HG03378 (cell line): ENCODE results near the gene TSC22D2.

Source experiments
- ATAC-seq: cut with Tn5 transposase; IDR thresholded peaks from one replicate; pipeline ENCODE4 v1.9.1; 2021; ENCODE audit warnings: mild to moderate bottlenecking, moderate library complexity; ENCODE audit not compliant: unreplicated experiment

Gene TSC22D2

DNA sequence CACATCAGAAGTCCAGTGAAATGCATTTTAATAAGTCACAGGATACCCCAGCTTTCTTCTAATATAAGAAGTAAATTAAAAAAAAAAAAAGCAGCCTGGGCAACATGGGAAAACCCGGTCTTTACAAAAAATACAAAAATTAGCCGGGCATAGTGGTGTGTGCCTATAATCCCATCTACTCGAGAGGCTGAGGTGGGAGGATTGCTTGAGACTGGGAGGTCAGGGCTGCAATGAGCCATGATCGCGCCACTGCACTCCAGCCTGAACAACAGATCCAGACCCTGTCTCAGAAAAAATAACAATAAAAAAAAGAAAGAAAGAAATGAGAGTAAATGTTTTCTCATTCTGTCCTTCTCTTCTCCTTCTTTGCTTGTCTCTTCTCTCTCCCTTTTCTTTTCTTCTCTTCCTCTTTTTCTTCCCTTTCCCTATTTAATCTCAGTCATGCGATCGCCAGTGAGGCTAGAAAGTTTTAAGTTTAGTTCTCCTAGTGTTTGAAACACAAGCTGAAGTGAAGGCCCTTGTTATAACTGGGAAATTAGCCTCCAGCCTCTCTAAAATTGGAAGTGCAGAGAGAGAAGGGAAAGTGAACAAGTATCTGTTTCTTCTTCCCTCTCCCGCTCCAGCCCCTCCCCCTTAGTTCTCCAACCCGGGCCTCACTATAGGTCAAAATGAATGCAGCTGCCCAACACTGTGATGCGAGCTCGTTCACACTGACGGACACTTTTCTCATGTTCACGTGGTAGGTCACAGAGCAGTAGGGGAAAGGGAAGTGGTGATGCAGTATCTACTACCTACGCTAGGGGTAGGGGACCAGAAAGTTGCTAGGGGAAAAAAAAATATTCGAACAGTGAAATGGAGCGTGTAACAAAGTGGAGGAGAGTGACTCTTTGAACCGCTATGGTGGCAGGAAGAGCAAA lies 23.5 kb upstream of the TSC22D2 start:
- peak; percentile 99 for ATAC-seq

DNA sequence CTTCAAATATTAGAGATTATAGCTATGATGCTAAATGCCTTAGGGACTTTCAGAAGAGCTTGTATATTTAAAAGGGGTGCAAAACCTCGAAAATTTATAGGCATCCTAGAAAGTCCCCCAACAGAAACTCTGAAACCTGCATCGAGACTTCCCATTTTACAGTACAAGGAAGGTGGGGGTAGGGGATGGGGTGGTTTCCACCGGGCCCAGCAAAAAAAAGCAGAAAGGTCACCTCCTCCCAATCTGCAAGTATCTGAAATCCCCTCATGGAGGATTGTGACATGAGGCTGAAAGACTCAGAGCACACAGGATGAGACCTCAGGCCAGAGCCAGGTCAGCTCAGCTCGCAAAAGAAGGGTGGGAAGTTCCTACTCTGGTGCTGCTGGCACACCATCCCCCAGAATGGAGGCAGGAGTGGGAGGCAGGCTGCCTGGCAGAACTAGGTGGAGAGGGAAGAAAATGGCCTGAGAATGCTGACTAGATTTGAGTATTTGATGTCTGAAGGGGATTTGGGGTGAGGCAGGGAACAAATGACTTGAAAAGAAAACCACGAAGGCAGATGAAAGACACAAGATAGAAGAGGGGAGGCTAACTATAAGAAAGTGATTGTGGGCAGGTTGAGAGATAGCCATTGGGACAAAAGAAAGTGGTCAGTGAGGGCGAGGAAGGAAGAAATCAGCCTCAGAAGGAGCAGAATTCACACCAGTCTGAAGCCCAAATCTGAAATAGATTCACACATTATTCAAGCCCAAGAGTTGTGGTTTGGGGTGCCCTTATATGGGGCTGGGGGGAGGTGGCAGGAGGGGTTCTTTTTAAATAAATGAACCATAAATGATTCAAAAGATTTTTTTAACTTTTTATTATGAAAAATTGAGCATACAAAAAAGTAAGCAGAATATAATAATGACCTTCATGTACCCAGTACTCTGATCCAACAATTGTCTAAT lies 22.5 kb upstream of the TSC22D2 start:
- ATAC-seq, result peak; percentile 32

DNA sequence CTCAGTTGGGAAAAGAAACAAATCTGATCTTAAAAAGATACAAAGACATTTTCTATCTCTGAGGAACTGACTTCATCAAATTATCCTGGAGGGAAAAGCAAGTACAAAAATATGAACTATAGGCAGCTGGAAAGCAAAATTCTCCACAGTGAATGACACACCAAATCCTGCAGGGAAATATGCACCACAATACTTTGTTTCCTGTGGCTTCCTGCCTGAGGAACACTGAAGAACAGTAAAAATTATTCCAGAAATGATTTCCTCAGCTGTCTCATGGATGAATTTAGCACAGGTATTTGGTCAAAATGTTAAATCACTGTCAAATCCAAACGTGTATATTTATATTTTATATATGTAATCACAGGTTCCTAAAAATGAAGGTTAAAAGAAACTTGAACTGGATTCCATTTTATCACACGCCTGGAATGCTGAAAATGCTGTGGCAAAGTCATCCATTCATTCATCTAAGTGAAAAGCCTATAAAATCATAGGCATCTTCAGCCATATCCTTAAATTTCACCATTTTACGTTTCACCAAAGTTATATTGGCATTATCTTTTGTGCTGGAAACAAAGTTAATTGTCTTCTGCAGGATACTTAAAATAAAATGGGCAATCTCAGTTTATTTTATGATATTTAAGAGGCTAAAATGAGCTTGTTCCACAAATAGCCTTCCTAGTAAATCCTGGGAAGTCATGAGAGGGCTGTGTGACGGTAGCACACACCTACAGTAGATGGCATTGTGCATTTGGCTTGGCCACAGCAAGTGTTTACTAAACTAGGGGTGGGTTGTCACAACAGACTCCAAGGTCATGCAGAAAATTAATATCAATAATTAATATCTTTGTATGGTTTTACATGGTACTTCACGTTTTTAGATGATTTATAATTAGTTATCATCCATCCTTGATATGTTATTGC lies 19.3 kb upstream of the TSC22D2 start:
- no peak for ATAC-seq

DNA sequence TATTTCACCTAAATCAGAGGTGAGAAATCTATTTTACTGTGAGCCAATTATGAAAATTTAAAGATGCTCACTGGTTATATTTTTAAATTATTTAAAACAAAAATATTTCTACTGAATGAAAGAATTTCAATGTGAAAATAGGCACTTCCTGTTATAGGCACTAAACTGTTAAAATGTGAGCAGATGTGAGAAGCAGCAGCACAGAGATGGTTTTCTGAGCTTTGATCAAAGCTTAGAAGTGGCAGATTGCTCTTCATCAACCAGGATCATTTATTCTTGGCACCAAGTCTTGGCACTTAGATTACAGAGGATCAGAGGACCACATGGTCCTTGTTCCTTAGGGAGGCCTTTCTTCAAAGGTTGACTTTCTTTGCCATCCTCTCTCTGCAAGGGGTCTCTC lies 18.0 kb upstream of the TSC22D2 start:
- ATAC-seq, result no peak

DNA sequence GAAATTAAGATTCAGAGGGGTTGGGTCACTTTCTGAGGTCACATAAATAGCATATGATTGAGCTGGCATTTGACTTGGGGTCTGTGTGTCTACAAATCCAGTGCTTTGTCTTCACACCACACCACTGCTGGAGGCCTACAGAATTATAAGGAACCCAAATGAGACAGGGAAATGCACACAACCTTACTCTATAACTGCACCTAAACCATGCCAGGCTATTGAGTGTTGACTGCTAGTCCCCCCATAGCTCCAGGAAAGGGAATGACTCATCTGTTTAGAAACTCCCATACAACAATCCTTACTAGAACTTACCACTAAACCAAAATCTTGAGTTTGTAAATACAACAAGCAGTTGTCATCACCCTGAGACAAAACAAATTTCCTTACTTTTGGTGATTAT lies 16.9 kb upstream of the TSC22D2 start:
- no peak for ATAC-seq

DNA sequence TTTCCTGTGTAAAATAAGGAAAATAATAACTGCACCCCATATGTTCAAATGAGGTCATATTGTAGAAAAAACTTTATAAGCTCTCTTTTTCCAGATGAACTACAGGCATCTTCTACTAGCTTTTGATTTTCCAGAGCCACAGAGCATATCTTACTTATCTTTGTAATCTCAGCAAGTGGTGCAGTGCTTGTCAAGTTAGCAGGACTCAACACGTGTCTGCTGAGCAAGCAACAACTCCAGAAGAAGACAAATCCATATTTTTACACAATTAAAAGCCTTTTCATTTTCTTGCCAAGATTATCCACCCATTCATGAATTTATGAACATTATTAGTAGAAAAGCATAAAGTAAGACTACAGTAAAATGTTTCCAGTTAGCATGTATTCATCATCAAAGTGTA lies 14.4 kb upstream of the TSC22D2 start:
- ATAC-seq, result no peak

DNA sequence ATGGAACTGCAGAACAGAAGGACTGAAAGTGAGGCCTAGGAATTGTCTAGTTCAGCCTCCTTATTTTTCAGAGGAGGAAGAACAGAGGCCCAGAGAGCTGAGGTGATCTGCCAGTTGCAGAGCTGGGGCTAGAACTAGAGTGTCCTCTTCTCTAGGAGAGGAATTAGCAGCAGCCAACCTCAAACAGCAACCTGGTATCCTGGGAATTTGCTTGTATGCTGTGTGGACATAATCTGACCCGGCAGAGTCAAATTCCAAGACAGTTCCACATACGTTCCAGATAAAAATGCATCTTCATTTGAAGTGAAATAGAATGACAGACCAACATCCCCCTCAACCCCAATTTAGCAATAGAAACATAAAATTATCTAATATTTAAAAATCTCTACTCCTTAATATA lies 13.5 kb upstream of the TSC22D2 start:
- no peak for ATAC-seq

DNA sequence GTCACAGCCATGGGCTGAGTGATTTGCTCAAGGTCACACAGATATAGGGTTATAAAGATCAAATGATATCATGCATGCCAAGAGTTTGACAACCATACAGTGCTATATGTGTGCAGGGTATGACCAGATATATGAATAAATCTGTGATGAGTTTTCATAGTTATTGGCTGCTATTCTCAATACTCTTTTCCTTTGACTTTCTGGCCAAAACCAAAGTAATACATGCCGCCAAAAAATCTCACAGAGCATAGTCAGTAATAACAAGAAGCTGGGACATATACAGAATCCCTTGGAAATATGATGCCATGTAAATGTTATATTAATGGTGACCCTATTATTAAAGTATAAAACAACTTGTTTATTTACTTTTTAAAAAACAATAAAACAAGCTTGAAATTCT lies 11.6 kb upstream of the TSC22D2 start:
- no peak for ATAC-seq

DNA sequence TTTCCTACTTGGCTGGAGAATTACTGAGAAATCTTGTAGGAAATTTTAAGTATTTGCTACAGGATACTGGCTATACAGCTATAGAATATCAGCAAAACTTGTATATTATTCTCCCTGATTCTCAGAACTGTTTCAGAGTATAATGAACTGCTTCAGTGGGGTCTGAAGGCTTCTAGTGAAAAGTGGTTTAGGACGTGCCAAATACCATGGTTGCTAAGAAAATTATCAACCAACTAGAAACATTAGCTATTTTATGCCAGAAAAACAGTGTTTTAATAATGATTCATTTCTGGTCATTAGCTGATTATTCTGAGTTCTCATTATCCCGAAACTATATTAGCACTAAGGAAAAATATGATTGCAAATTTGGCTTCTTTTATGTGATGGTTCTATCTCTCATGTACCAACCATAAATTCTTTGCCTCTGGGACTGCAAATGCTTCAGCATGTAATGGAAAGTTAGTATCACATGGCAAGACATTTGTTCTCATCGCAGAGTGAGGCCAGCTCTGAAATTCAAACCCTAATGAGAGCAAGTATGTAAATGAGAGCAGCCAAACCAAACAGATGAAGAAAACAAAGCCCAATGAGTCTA lies 11.0 kb upstream of the TSC22D2 start:
- ATAC-seq, result no peak

DNA sequence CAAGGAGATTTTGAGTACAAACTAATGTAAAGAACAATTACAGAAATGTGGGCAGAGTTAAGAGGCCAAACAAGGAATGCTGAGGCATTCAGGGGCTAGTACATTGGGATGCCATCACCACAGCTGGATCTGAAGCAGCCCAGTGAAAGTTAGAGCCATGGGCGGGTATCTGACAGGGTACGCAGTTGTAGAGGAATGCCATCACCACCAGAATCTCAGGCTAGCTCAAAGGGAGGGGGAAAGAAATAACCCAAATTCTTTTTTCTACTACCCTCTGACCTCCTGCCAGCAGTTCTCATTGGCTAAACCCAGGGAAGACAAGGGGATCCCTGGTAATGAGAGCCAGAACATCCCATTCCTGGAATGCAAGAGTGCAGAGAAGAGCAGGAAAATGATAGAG lies 9.0 kb upstream of the TSC22D2 start:
- no peak for ATAC-seq

DNA sequence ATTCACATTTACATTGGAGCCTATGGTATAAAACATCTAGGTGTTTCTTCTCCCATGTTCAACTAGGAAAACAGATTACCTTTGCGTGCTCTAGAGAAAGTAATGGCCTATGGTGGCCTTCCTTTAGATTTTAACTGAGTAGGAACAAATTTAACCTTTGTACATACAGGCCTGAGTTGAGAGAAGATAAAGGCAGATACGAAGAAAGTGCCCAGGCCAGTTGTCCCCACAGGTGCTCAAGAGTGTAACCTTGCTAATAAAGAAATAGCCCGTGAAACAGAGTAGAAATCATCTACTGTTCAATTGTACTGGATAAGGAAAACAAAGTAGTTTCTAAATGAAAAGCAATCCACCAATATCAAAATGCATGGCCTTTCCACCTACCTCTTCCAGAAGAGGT lies 6.8 kb upstream of the TSC22D2 start:
- no peak for ATAC-seq

DNA sequence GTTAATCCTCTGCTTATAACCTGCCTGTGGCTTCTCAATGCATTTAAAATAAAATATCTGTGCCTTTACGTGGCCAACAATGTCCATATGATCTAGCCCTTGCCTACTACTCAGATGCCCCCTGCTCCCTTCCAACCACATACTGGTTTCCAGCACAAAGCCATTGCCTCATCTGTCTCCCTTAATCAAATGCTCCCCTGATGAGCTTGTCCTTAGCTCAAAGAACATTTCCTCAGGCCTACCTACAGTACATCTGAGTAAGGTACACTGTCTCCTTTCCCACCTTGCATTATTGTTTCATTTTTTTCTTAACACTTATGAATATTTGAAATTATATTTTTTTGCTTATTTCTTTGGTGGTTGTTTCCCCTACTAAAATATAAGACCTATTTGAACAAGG lies 5.9 kb upstream of the TSC22D2 start:
- ATAC-seq, result no peak

DNA sequence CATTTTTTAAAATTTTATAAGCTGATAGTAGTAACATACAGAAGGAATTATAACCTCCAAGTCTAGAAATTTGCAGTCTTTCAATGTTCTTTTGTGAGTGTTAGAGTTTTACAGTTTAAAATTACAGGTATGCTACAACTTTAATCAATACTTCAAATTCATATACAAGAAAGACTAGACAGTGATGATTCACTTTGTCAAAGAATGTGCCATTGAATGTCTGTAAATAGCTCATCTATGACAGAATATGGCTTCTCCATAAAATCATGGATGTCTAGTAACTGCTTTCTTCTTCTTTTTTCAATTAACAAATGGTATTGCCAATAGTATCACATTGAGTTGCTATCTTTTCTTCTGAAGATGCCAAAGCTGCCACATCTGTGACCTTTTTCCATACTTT lies 4.1 kb upstream of the TSC22D2 start:
- ATAC-seq, result no peak

DNA sequence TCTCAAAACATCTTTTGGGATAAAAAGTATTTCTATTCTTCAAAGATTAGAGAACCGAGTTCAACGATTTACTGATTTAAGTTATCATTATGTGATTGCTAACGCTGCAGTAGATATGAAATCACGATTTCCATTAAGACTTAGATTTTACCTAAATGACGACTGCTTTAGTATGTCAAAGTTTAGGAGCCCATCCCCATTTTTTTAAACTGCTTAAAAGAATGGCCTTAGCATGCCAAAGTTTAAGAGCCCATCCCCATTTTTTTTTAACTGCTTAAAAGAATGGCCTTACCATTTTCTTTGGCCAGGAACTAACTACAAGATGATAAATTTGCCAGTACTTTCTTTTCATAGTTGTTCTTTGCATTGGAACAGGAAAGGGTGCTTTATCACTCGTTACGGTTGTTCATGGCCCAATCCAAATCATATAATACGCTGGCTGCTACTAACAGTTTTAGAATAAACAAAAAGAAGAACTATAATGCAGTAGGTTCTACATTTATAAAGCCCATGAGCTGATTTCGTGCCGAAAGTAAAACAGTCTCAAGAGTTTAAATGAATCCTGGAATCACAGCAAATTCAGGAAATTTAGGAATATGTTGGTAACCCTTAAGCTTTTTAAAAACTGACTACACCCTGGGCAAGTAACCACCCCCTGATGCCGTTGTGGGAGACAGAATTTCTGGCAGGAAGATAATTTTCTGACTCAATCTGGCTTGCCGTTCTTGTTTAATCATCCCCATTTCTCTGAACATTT lies 869 bp upstream of the TSC22D2 start:
- ATAC-seq, result no peak

DNA sequence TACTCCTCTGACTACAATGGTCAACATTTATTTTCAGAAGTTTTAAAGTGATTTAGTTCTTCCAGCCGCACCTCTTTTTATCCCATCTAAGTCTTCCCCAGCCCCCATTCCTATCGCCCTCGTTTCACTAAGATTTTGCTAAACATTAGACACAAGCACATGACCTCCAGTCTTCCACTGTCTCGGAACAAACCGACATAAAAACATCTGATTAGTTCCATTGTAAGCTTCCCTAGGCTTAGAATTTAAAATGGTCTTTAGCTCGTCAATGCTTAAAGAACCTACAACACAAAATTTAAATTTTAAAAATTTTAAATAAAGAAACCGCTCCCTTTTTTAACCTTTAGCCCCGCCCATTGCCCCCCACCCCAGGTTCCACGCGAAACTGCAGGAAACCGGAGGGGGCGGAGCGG lies 284 bp upstream of the TSC22D2 start:
- peak; percentile 19 for ATAC-seq

DNA sequence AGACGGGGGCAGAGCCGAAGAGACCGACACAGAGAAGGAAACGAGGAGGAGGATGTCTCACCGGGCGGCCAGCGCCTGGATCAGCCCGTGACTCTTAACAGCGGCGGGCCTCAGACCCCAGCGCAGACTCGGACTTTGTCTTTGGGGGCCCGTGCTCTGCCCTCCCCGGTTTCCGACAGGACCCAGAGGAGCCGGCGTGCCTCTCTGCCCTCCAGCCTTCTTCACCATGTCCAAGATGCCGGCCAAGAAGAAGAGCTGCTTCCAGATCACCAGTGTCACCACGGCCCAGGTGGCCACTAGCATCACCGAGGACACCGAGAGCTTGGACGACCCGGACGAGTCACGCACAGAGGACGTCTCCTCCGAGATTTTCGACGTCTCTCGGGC lies 1.0 kb downstream of the TSC22D2 start:
- ATAC-seq, result peak; percentile 7

DNA sequence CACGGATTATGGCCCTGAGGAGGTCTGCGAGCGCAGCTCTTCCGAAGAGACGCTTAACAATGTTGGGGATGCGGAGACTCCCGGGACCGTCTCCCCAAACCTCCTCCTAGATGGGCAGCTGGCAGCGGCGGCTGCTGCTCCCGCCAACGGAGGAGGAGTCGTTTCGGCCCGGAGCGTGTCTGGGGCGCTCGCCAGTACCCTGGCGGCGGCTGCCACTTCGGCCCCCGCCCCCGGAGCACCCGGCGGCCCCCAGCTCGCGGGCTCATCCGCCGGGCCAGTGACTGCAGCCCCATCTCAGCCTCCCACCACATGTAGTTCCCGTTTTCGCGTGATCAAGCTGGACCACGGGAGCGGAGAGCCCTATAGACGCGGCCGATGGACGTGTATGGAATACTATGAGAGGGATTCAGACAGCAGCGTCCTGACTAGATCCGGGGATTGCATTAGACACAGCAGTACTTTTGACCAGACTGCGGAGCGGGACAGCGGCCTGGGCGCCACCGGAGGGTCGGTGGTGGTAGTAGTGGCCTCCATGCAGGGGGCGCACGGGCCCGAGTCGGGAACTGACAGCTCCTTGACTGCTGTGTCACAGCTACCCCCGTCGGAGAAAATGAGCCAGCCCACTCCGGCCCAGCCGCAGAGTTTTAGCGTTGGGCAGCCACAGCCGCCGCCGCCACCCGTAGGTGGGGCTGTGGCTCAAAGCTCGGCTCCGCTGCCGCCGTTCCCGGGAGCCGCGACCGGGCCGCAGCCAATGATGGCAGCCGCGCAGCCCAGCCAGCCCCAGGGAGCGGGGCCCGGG lies 1.6 kb downstream of the TSC22D2 start:
- peak; percentile 25 for ATAC-seq

DNA sequence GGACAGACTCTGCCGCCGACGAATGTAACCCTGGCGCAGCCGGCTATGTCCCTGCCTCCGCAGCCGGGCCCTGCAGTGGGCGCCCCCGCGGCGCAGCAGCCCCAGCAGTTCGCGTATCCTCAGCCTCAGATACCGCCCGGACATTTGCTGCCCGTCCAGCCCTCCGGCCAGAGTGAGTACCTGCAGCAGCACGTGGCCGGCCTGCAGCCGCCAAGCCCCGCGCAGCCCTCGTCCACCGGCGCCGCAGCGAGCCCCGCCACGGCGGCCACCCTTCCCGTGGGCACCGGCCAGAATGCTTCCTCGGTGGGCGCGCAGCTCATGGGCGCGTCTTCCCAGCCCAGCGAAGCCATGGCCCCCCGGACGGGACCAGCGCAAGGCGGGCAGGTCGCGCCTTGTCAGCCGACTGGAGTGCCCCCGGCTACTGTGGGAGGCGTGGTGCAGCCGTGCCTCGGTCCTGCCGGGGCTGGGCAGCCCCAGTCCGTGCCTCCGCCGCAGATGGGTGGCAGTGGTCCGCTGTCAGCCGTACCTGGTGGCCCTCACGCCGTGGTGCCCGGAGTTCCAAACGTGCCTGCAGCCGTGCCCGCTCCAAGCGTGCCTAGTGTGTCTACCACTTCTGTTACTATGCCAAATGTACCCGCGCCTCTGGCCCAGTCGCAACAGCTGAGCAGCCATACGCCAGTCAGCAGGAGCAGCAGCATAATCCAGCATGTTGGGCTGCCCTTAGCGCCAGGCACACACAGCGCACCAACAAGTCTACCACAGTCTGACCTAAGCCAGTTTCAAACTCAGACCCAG lies 2.4 kb downstream of the TSC22D2 start:
- ATAC-seq, result peak; percentile 2
